IMR-90 (cell line): ENCODE results near the gene CYB561A3. TPM values are rescaled to one million over a fixed set of nuclear protein-coding genes. Genes with fewer than 3 reads are reported as not detected.

Experiments used
- ATAC-seq: fragments of 200-7000 bp; cut with Tn5 transposase; 2 replicates; pipeline ENCODE4 v1.9.1; 2020; ENCODE audit warnings: low read depth, mild to moderate bottlenecking, moderate library complexity
- BruUV-seq: library from RNA; stranded (reverse); fragments of 400-500 nt; replicated peaks from 2 replicates; lab custom pipeline; 2021; lab: Mats Ljungman, UMichigan
- CTCF ChIA-PET: fragments of 300-600 bp; formaldehyde crosslinking; extraction: SDS; loops from one replicate; lab custom pipeline; 2021; ENCODE audit warnings: antibody characterized with exemption; lab: Yijun Ruan, JAX
- POLR2A ChIA-PET: fragments of 300-600 bp; sonication (Branson Sonifier 250); formaldehyde crosslinking; loops from one replicate; lab custom pipeline; 2022; ENCODE audit warnings: antibody characterized with exemption; ENCODE audit not compliant: unreplicated experiment; lab: Charles Lee
- DNase-seq: peaks from one replicate; pipeline ENCODE4 v3.0.0; 2013
- H2AFZ ChIP-seq: replicated peaks from 2 replicates; pipeline ENCODE3; 2013; ENCODE audit warnings: low read length, mild to moderate bottlenecking; ENCODE audit not compliant: poor library complexity
- H2AK5ac ChIP-seq: 2 replicates; pipeline ENCODE4 v1.6.1; 2013; ENCODE audit warnings: low read depth, low read length, inconsistent platforms
- H2AK9ac ChIP-seq: replicated peaks from 2 replicates; pipeline ENCODE3; 2013; ENCODE audit warnings: mild to moderate bottlenecking, low read depth, low read length, moderate library complexity; ENCODE audit not compliant: poor library complexity
- H2BK120ac ChIP-seq: 2 replicates; pipeline ENCODE4 v1.6.1; 2013; ENCODE audit warnings: low read depth, low read length, inconsistent platforms
- H2BK15ac ChIP-seq: 3 replicates; pipeline ENCODE4 v1.6.1; 2013; ENCODE audit warnings: low read depth, low read length, inconsistent platforms
- H2BK20ac ChIP-seq: 2 replicates; pipeline ENCODE4 v1.6.1; 2013; ENCODE audit warnings: low read depth, mild to moderate bottlenecking, inconsistent platforms, low read length, moderate library complexity
- H2BK5ac ChIP-seq: 2 replicates; pipeline ENCODE4 v1.6.1; 2013; ENCODE audit warnings: mild to moderate bottlenecking, low read depth, low read length, inconsistent platforms; ENCODE audit not compliant: poor library complexity, severe bottlenecking
- H3K14ac ChIP-seq: replicated peaks from 2 replicates; pipeline ENCODE4 v1.6.1; 2013; ENCODE audit warnings: low read depth, low read length, inconsistent platforms
- H3K18ac ChIP-seq: 2 replicates; pipeline ENCODE4 v1.6.1; 2013; ENCODE audit warnings: low read depth, low read length, control low read depth
- H3K23ac ChIP-seq: 2 replicates; pipeline ENCODE4 v1.6.1; 2013; ENCODE audit warnings: low read depth, low read length, inconsistent platforms
- H3K27ac ChIP-seq: 2 replicates; pipeline ENCODE4 v1.5.1; 2013; ENCODE audit warnings: mild to moderate bottlenecking, control low read depth, low read length; ENCODE audit not compliant: insufficient read depth
- H3K27me3 ChIP-seq: 2 replicates; pipeline ENCODE4 v1.6.1; 2013; ENCODE audit warnings: low read length; ENCODE audit not compliant: control insufficient read depth, insufficient read depth
- H3K36me3 ChIP-seq: 2 replicates; pipeline ENCODE4 v1.6.1; 2013; ENCODE audit warnings: low read length, mixed read lengths; ENCODE audit not compliant: control insufficient read depth, insufficient read depth
- H3K4ac ChIP-seq: 2 replicates; pipeline ENCODE4 v1.6.1; 2013; ENCODE audit warnings: low read depth, low read length, inconsistent platforms
- H3K4me1 ChIP-seq: 2 replicates; pipeline ENCODE4 v1.6.1; 2013; ENCODE audit warnings: low read length, mixed read lengths; ENCODE audit not compliant: control insufficient read depth, insufficient read depth
- H3K4me2 ChIP-seq: 2 replicates; pipeline ENCODE4 v1.6.1; 2013; ENCODE audit warnings: low read depth, mild to moderate bottlenecking, control low read depth, low read length, moderate library complexity
- H3K4me3 ChIP-seq: 2 replicates; pipeline ENCODE4 v1.5.1; 2013; ENCODE audit warnings: low read depth, mild to moderate bottlenecking, control low read depth, low read length, moderate library complexity; ENCODE audit not compliant: insufficient read depth
- H3K56ac ChIP-seq: 2 replicates; pipeline ENCODE4 v1.6.1; 2013; ENCODE audit warnings: low read length, inconsistent platforms; ENCODE audit not compliant: insufficient read depth; ENCODE audit errors: extremely low read depth
- H3K79me1 ChIP-seq, 2 experiments: 2 replicates each; pipeline ENCODE4 v1.6.1; 2013; ENCODE audit warnings: low read length in 2 of 2, inconsistent platforms in 1 of 2, low read depth in 1 of 2
- H3K9ac ChIP-seq: 2 replicates; pipeline ENCODE4 v1.6.1; 2013; ENCODE audit warnings: low read depth, low read length, control low read depth
- H3K9me1 ChIP-seq: 2 replicates; pipeline ENCODE4 v1.6.1; 2013; ENCODE audit warnings: low read length, inconsistent platforms; ENCODE audit not compliant: insufficient read depth
- H3K9me3 ChIP-seq: 2 replicates; pipeline ENCODE4 v1.6.1; 2013; ENCODE audit warnings: low read length; ENCODE audit not compliant: control insufficient read depth, insufficient read depth
- H4K20me1 ChIP-seq: 2 replicates; pipeline ENCODE4 v1.6.1; 2013; ENCODE audit warnings: low read length, inconsistent platforms; ENCODE audit not compliant: insufficient read depth
- H4K5ac ChIP-seq: 2 replicates; pipeline ENCODE4 v1.6.1; 2013; ENCODE audit warnings: mild to moderate bottlenecking, low read depth, low read length, control low read depth
- H4K8ac ChIP-seq, 2 experiments: 2 replicates each; pipeline ENCODE4 v1.6.1; 2013; ENCODE audit warnings: low read depth in 2 of 2, low read length in 2 of 2, control low read depth in 1 of 2, inconsistent platforms in 1 of 2
- H4K91ac ChIP-seq: 2 replicates; pipeline ENCODE4 v1.6.1; 2013; ENCODE audit warnings: low read depth, low read length, inconsistent platforms; ENCODE audit not compliant: insufficient read depth
- CHD1 ChIP-seq: IDR thresholded peaks from 2 replicates; pipeline ENCODE4 v1.6.1; 2012; ENCODE audit warnings: low read depth, low read length, improper control_type of control experiment
- FOS ChIP-seq: fragments of 150-350 bp; IDR thresholded peaks from 2 replicates; pipeline ENCODE4 v1.6.1; 2016; ENCODE audit warnings: low read depth, low read length
- MAZ ChIP-seq: IDR thresholded peaks from 2 replicates; pipeline ENCODE4 v1.6.1; 2012; ENCODE audit warnings: low read depth, mild to moderate bottlenecking, low read length, improper control_type of control experiment, moderate library complexity, borderline replicate concordance
- MXI1 ChIP-seq: IDR thresholded peaks from 2 replicates; pipeline ENCODE4 v1.6.1; 2012; ENCODE audit warnings: low read depth, mild to moderate bottlenecking, low read length, moderate library complexity, borderline replicate concordance
- RAD21 ChIP-seq: IDR thresholded peaks from 2 replicates; pipeline ENCODE4 v1.6.1; 2012; ENCODE audit warnings: low read length, improper control_type of control experiment
- USF2 ChIP-seq: fragments of 150-350 bp; IDR thresholded peaks from 2 replicates; pipeline ENCODE4 v1.6.1; 2017; ENCODE audit warnings: mild to moderate bottlenecking, antibody characterized with exemption, low read length, low read depth
- WGBS, 2 experiments: methylation state at CpG; one replicate each; pipeline versions ENCODE4 v1.1.5 to v1.1.7; 2013; ENCODE audit warnings: missing lambda C conversion rate in 2 of 2; ENCODE audit not compliant: insufficient read length in 1 of 2; ENCODE audit errors: extremely low coverage in 2 of 2; 5-methylcytosine and 5-hydroxymethylcytosine counted together
- dilution Hi-C: fragments of 300-500 bp; cut with HindIII; formaldehyde crosslinking; loops from one replicate; pipeline ENCODE4 v1.14.3; 2018; ENCODE audit warnings: low sequenced_read_pairs; ENCODE audit not compliant: unreplicated experiment
- in situ Hi-C: fragments of 300-500 bp; cut with MboI; formaldehyde crosslinking; loops from 3 replicates; pipeline ENCODE4 v1.14.3; 2019; ENCODE audit warnings: low sequenced_read_pairs, inconsistent platforms, mixed read lengths
- intact Hi-C: fragments of 100-400 bp; cut with micrococcal nuclease; formaldehyde crosslinking; loops from 2 replicates; pipeline ENCODE4 v1.10.0; 2022
- polyA plus RNA-seq, 3 experiments: library from polyadenylated mRNA; depleted of rRNA; stranded (reverse); fragments of >200 nt; gene quantifications; 2 replicates each; pipeline ENCODE4 v1.2.3, GENCODE V29; 2012; ENCODE audit warnings: low replicate concordance in 1 of 3
- total RNA-seq: library from RNA; depleted of rRNA; stranded (reverse); fragments of >200 nt; gene quantifications from 2 replicates; pipeline ENCODE4 v1.2.3, GENCODE V29; 2012

The CYB561A3 gene
- total and polyA plus RNA-seq, 2 of the 4 experiments (the other 2 are of a cell fraction) = 13.6 to 39.2 TPM

GRCh38 chr11:61303725-61304124, 58.0 kb downstream of the CYB561A3 start:
- ChIA-PET POLR2A (no interaction called here), CTCF (interaction anchor here (0.6 kb wide), 1 partner anchor 25 kb away, joined by 3 read pairs; no protein-coding TSS in a partner anchor)
- no peak overlapping the region for H3K9ac ChIP-seq
- no peak for ATAC-seq
- H4K91ac ChIP-seq = no peak overlapping the region
- no peak overlapping the region for H2BK5ac ChIP-seq
- no peak overlapping the region for H4K5ac ChIP-seq
- intact Hi-C loops (no loop called here), in situ Hi-C loops (loop anchor here (25.0 kb wide), 1 partner anchor 1691 kb away; the partner anchor contains the start of gene OSBP), dilution Hi-C loops (no loop called here)
- no peak overlapping the region for H2BK15ac ChIP-seq
- H2AK5ac ChIP-seq = no peak overlapping the region
- peaks cover 12% of the 10 kb centered on the region; the same call in 1 of the 2 replicates for H3K9me1 ChIP-seq
- no peak overlapping the region for H2AK9ac ChIP-seq
- BruUV-seq = no TSS peak
- no peak for TF ChIP-seq FOS
- TF ChIP-seq CHD1 = no peak
- TF ChIP-seq MXI1 = no peak
- TF ChIP-seq MAZ = no peak
- no peak for TF ChIP-seq RAD21
- no peak for TF ChIP-seq USF2
- H3K36me3 ChIP-seq = peaks cover 80% of the 10 kb centered on the region
- no peak overlapping the region for H4K8ac ChIP-seq
- H2AFZ ChIP-seq = no peak overlapping the region
- H3K14ac ChIP-seq = no peak overlapping the region
- no peak overlapping the region for H2BK20ac ChIP-seq
- no peak overlapping the region for H3K56ac ChIP-seq
- H3K4me1 ChIP-seq = no peaks in the 10 kb centered on the region; the same call in 1 of the 2 replicates
- H3K27ac ChIP-seq = no peak overlapping the region
- H3K18ac ChIP-seq = no peak overlapping the region
- H3K9me3 ChIP-seq = no peaks in the 10 kb centered on the region
- no peaks in the 10 kb centered on the region for H3K27me3 ChIP-seq
- H3K23ac ChIP-seq = no peak overlapping the region
- H3K4me3 ChIP-seq = no peak overlapping the region
- no CpG with 5 or more reads among the region's 9 CpGs for WGBS, 2 experiments
- no peak overlapping the region for H3K4ac ChIP-seq
- H4K20me1 ChIP-seq = peaks cover 19% of the 10 kb centered on the region
- DNase-seq = no peak
- H2BK120ac ChIP-seq = no peak overlapping the region
- H3K4me2 ChIP-seq = no peak overlapping the region
- peaks cover 17 to 40% of the 10 kb centered on the region in 2 experiments for H3K79me1 ChIP-seq
